ENCODE results near the gene SUGCT. TPM values are rescaled to one million over a fixed set of nuclear protein-coding genes. Genes with fewer than 3 reads are reported as not detected.
A peak's percentile ranks its signal among the peaks of the same experiment; 100 is the strongest.

SUGCT gene
- polyA plus RNA-seq, 12 donors, result 2.0 to 42.9 (median 2.8) TPM; not detected in 1

GRCh38 chr7:40470091-40470592, 335.3 kb downstream of the SUGCT start:
- peak; percentile 41 for DNase-seq

GRCh38 chr7:40470817-40471216, 336.0 kb downstream of the SUGCT start:
- no peak for DNase-seq

- DNase-seq, result no peak
Observed at GRCh38 chr7:40471891-40472290, 337.1 kb downstream of the SUGCT start.

- no peak for DNase-seq
Observed at GRCh38 chr7:40474790-40475680, 340.2 kb downstream of the SUGCT start.

GRCh38 chr7:40475681-40475982, 340.8 kb downstream of the SUGCT start:
- no peak for DNase-seq

GRCh38 chr7:40477094-40477493, 342.3 kb downstream of the SUGCT start:
- no peak for DNase-seq

- no peak for DNase-seq
Observed at GRCh38 chr7:40482845-40483244, 348.0 kb downstream of the SUGCT start.

GRCh38 chr7:40483630-40484029, 348.8 kb downstream of the SUGCT start:
- no peak for DNase-seq

- DNase-seq, result no peak
Observed at GRCh38 chr7:40489844-40490602, 355.2 kb downstream of the SUGCT start.

- DNase-seq, result no peak
Observed at GRCh38 chr7:40490603-40490924, 355.8 kb downstream of the SUGCT start.

GRCh38 chr7:40492946-40493345, 358.1 kb downstream of the SUGCT start:
- no peak for DNase-seq

GRCh38 chr7:40493609-40494051, 358.8 kb downstream of the SUGCT start:
- peak; percentile 27 for DNase-seq

- peak; percentile 74 for DNase-seq
Observed at GRCh38 chr7:40498924-40499510, 364.2 kb downstream of the SUGCT start.

GRCh38 chr7:40499718-40500117, 364.9 kb downstream of the SUGCT start:
- DNase-seq, result no peak

GRCh38 chr7:40500219-40500618, 365.4 kb downstream of the SUGCT start:
- DNase-seq, result peak; percentile 36

GRCh38 chr7:40502359-40502758, 367.6 kb downstream of the SUGCT start:
- DNase-seq, result no peak

- DNase-seq, result no peak
Observed at GRCh38 chr7:40506158-40506557, 371.4 kb downstream of the SUGCT start.

- no peak for DNase-seq
Observed at GRCh38 chr7:40507166-40507565, 372.4 kb downstream of the SUGCT start.

- no peak for DNase-seq
Observed at GRCh38 chr7:40509287-40509996, 374.6 kb downstream of the SUGCT start.

- no peak for DNase-seq
Observed at GRCh38 chr7:40516376-40516775, 381.6 kb downstream of the SUGCT start.

GRCh38 chr7:40519009-40519408, 384.2 kb downstream of the SUGCT start:
- DNase-seq, result no peak
